GM23248 (cell line): ENCODE results near the gene GCNT4. TPM values are rescaled to one million over a fixed set of nuclear protein-coding genes. Genes with fewer than 3 reads are reported as not detected.

Experiments
- DNase-seq: peaks from one replicate; pipeline ENCODE4 v3.0.0-alpha.2; 2015
- H2AFZ ChIP-seq: fragments of 200-600 bp; sonication (generic); 2 replicates; pipeline ENCODE4 v1.6.1; 2016; ENCODE audit warnings: antibody characterized with exemption
- H3F3A ChIP-seq: fragments of 200-600 bp; sonication (generic); 2 replicates; pipeline ENCODE4 v1.6.1; 2016; ENCODE audit warnings: mild to moderate bottlenecking, antibody characterized with exemption, mixed run types; ENCODE audit not compliant: insufficient read depth
- H3K27ac ChIP-seq: fragments of 200-600 bp; sonication (generic); 2 replicates; pipeline ENCODE4 v1.5.1; 2016; ENCODE audit warnings: mild to moderate bottlenecking
- H3K27me3 ChIP-seq: fragments of 200-600 bp; sonication (generic); replicated peaks from 2 replicates; pipeline ENCODE4 v1.6.1; 2016; ENCODE audit warnings: mild to moderate bottlenecking; ENCODE audit not compliant: insufficient read depth
- H3K36me3 ChIP-seq: fragments of 200-600 bp; sonication (generic); 2 replicates; pipeline ENCODE4 v1.6.1; 2016; ENCODE audit warnings: low read depth, mild to moderate bottlenecking
- H3K4me1 ChIP-seq: fragments of 200-600 bp; sonication (generic); 2 replicates; pipeline ENCODE4 v1.6.1; 2016; ENCODE audit warnings: mild to moderate bottlenecking; ENCODE audit not compliant: insufficient read depth
- H3K4me2 ChIP-seq: fragments of 200-600 bp; sonication (generic); one replicate; pipeline ENCODE4 v1.6.1; 2016; ENCODE audit warnings: mild to moderate bottlenecking; ENCODE audit not compliant: unreplicated experiment
- H3K4me3 ChIP-seq: fragments of 200-600 bp; sonication (generic); 2 replicates; pipeline ENCODE4 v1.5.1; 2016; ENCODE audit warnings: mild to moderate bottlenecking
- H3K79me2 ChIP-seq: fragments of 200-600 bp; sonication (generic); 2 replicates; pipeline ENCODE4 v1.6.1; 2016; ENCODE audit warnings: mild to moderate bottlenecking; ENCODE audit not compliant: insufficient read depth
- H3K9ac ChIP-seq: fragments of 200-600 bp; sonication (generic); 2 replicates; pipeline ENCODE4 v1.6.1; 2016; ENCODE audit warnings: mild to moderate bottlenecking
- H3K9me2 ChIP-seq: fragments of 200-600 bp; sonication (generic); 2 replicates; pipeline ENCODE4 v1.6.1; 2016; ENCODE audit warnings: mixed run types, mild to moderate bottlenecking, moderate library complexity; ENCODE audit not compliant: insufficient read depth
- H3K9me3 ChIP-seq: fragments of 200-600 bp; sonication (generic); one replicate; pipeline ENCODE4 v1.6.1; 2017; ENCODE audit warnings: low read depth
- H4K20me1 ChIP-seq: fragments of 200-600 bp; sonication (generic); 2 replicates; pipeline ENCODE4 v1.6.0; 2016; ENCODE audit not compliant: insufficient read depth
- EZH2 ChIP-seq: fragments of 200-600 bp; sonication (generic); IDR thresholded peaks from 2 replicates; pipeline ENCODE4 v1.6.1; 2018; ENCODE audit warnings: antibody characterized with exemption, mild to moderate bottlenecking; ENCODE audit not compliant: insufficient read depth, poor library complexity, severe bottlenecking
- EZH2phosphoT487 ChIP-seq: fragments of 200-600 bp; sonication (generic); IDR thresholded peaks from 2 replicates; pipeline ENCODE4 v1.6.1; 2018; ENCODE audit warnings: antibody characterized with exemption, moderate library complexity, mild to moderate bottlenecking, low read depth; ENCODE audit not compliant: insufficient read depth
- WGBS, 2 experiments: methylation state at CpG; one replicate each; pipeline ENCODE4 v1.1.6; 2015 to 2017; ENCODE audit warnings: low lambda C conversion rate in 2 of 2, low coverage in 1 of 2; ENCODE audit errors: missing lambda C conversion rate in 2 of 2; 5-methylcytosine and 5-hydroxymethylcytosine counted together
- in situ Hi-C: fragments of 300-500 bp; cut with MboI; formaldehyde crosslinking; loops from 2 replicates; pipeline ENCODE4 v1.15.0; 2020
- polyA plus RNA-seq: library from polyadenylated mRNA; unstranded; fragments of >200 nt; fragmentation: Nextera tagmentation; extraction: Ambion mirVana; gene quantifications from 2 replicates; pipeline ENCODE4 v1.2.1, GENCODE V29; 2016
- total RNA-seq: library from RNA; depleted of rRNA; stranded (reverse); fragments of >200 nt; shearing (Covaris generic); gene quantifications from 2 replicates; pipeline ENCODE4 v1.2.3, GENCODE V29; 2014

The GCNT4 gene
- total and polyA plus RNA-seq, 2 experiments from 2014 or later = 1.8 to 2.8 TPM

DNA sequence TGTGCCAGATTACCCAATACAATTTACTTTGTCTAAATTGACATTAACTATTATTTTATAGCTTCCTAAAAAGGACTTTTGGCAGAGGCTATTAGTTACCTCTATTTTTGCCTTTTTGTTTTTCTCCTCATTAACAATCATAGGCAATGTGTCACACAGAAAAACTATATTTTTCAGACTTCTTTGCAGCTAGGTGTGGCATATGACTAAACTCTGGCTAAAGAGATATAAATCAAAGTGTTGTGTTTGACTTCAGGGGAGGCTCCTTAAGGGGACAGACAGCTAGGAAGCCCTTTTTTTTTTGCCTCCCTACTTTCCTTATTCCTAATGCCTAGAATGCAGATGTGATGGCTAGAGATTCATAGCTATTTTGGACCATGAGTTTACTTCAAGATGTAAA is 19.7 kb upstream of the GCNT4 start:
- Histone ChIP-seq H3K4me3 (no peak overlapping the region), H2AFZ (no peak overlapping the region), H3K27me3 (no peaks in the 10 kb centered on the region), H3K9me2 (no peaks in the 10 kb centered on the region), H4K20me1 (no peaks in the 10 kb centered on the region), H3F3A (no peaks in the 10 kb centered on the region), H3K9ac (no peak overlapping the region), H3K36me3 (no peaks in the 10 kb centered on the region), H3K79me2 (no peaks in the 10 kb centered on the region), H3K4me1 (no peaks in the 10 kb centered on the region), H3K9me3 (no peaks in the 10 kb centered on the region), H3K27ac (no peak overlapping the region), H3K4me2 (no peak overlapping the region)
- TF ChIP-seq EZH2phosphoT487 (no peak), EZH2 (no peak)
- no peak for DNase-seq
- in situ Hi-C loops = no loop called here

DNA sequence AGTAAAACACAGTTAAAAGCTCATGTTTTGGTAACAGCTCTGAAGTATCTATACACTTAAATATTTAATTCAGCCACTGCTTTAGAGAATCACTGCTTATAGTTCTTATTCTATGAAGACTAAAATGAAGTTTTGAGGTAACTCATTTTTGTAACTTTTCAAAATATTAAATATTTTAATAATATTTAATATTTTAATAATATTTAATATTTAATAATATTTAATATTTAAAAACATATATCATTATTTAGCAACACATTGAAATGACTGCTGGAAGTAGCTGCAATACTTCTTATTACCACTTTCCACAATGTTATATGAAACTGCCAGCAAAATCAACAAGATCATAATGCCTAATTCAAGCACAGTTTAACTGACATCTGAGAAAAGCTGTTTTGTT is 18.7 kb upstream of the GCNT4 start:
- TF ChIP-seq EZH2 = no peak
- TF ChIP-seq EZH2phosphoT487 = no peak
- H3K36me3 ChIP-seq = no peaks in the 10 kb centered on the region
- H3K9ac ChIP-seq = no peak overlapping the region
- H4K20me1 ChIP-seq = no peaks in the 10 kb centered on the region
- DNase-seq = no peak
- H3F3A ChIP-seq = no peaks in the 10 kb centered on the region
- no peaks in the 10 kb centered on the region for H3K9me3 ChIP-seq
- no peaks in the 10 kb centered on the region for H3K9me2 ChIP-seq
- no peak overlapping the region for H3K27ac ChIP-seq
- H2AFZ ChIP-seq = no peak overlapping the region
- in situ Hi-C loops = no loop called here
- no peaks in the 10 kb centered on the region for H3K79me2 ChIP-seq
- H3K4me2 ChIP-seq = no peak overlapping the region
- H3K4me3 ChIP-seq = no peak overlapping the region
- H3K27me3 ChIP-seq = no peaks in the 10 kb centered on the region
- no peaks in the 10 kb centered on the region for H3K4me1 ChIP-seq

DNA sequence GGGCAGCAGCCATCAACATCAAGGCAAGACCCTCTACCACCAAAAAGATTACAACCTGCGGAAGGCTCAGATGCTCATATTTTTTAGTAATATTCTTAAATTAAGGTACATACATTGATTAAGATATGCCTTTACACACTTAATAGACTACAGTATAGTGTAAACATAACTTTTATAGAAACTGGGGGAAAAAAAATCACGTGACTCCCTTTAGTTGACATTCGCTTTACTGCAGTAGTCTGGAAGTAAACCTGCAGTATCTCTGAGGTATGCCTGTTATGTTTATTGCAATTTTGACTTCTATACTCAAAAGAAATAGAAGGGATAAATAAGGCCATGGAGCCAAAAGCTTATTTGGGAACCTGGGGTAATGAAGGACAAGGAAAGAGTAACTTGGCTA is 15.1 kb upstream of the GCNT4 start:
- Histone ChIP-seq H3F3A (no peaks in the 10 kb centered on the region), H3K27ac (no peak overlapping the region), H3K4me1 (no peaks in the 10 kb centered on the region), H3K79me2 (no peaks in the 10 kb centered on the region), H4K20me1 (no peaks in the 10 kb centered on the region), H3K9me3 (no peaks in the 10 kb centered on the region), H3K4me3 (no peak overlapping the region), H3K36me3 (no peaks in the 10 kb centered on the region), H2AFZ (no peak overlapping the region), H3K4me2 (no peak overlapping the region), H3K9ac (no peak overlapping the region), H3K9me2 (no peaks in the 10 kb centered on the region), H3K27me3 (no peaks in the 10 kb centered on the region)
- no peak for DNase-seq
- WGBS, 2 experiments = 62 to 64% methylated on average over 3 of the region's 3 CpGs
- TF ChIP-seq EZH2phosphoT487 (no peak), EZH2 (no peak)
- in situ Hi-C loops = no loop called here

DNA sequence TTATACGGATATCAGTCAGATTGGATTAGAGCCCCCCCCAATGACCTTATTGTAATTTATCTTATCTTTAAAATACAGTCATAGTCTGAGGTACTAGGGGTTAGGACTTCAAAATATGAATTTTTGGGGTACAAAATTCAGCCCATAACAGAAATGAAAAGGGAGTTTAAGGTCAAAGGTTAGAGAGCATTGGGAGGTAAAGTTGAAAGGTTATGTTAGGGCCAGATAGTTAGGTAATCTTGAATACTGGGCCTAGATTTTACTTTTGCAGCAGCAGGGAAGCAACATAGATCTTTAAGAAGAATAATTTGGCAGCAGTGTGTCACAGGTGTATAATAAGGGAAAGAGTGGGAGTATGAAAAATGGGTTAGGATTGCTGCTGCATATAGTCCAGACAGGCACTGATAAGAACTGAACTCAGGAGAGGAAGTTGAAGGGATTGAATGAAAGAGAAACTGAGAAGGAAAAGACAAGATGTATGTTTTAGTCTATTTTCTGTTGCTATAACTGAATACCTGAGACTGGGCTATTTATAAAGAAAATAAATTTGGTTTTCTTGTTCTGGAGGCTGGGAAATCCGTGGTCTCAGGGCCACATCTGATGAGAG is 10.7 kb upstream of the GCNT4 start:
- in situ Hi-C loops = no loop called here
- 49 to 67% methylated on average over 2 of the region's 2 CpGs for WGBS, 2 experiments
- Histone ChIP-seq H3K9ac (no peak overlapping the region), H2AFZ (no peak overlapping the region), H3K9me2 (no peaks in the 10 kb centered on the region), H3K27ac (no peak overlapping the region), H3K79me2 (no peaks in the 10 kb centered on the region), H3K27me3 (no peaks in the 10 kb centered on the region), H3K4me1 (no peaks in the 10 kb centered on the region), H3K36me3 (no peaks in the 10 kb centered on the region), H3F3A (no peaks in the 10 kb centered on the region), H3K4me2 (no peak overlapping the region), H3K4me3 (no peak overlapping the region), H4K20me1 (no peaks in the 10 kb centered on the region), H3K9me3 (no peaks in the 10 kb centered on the region)
- TF ChIP-seq EZH2 (no peak), EZH2phosphoT487 (no peak)
- no peak for DNase-seq
